ENCODE results near the gene LTF.

DNA sequence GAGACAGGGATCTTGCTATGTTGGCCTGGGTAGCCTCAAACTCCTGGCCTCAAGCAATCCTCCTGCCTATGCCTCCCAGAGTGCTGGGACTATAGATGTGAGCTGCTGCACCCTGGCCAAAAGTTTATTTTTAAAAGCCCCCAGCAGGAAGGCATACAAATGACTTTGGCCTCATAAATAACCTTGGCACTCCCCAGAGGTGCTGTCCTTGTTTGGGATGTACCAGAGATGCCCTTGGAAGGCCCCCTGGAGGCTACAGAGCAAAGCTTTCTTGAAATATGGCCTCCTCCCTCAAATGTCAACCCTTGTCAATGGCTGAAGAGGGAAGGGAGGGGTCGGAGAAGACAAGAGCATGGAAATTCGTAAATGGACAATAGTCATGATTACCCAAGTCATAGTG lies 19.1 kb upstream of the LTF start:
- no peak for TF ChIP-seq EZH2 (IDR thresholded peaks at IDR 0.05; ENCODE audit: borderline replicate concordance, insufficient read depth, low read depth, low read length, poor library complexity, severe bottlenecking)
- TF ChIP-seq, protein P1, sequence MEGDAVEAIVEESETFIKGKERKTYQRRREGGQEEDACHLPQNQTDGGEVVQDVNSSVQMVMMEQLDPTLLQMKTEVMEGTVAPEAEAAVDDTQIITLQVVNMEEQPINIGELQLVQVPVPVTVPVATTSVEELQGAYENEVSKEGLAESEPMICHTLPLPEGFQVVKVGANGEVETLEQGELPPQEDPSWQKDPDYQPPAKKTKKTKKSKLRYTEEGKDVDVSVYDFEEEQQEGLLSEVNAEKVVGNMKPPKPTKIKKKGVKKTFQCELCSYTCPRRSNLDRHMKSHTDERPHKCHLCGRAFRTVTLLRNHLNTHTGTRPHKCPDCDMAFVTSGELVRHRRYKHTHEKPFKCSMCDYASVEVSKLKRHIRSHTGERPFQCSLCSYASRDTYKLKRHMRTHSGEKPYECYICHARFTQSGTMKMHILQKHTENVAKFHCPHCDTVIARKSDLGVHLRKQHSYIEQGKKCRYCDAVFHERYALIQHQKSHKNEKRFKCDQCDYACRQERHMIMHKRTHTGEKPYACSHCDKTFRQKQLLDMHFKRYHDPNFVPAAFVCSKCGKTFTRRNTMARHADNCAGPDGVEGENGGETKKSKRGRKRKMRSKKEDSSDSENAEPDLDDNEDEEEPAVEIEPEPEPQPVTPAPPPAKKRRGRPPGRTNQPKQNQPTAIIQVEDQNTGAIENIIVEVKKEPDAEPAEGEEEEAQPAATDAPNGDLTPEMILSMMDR (IDR thresholded peaks at IDR 0.05) = no peak
